ENCODE data around the gene PRIM2. TPM values are rescaled to one million over a fixed set of nuclear protein-coding genes. Genes with fewer than 3 reads are reported as not detected.
"Not testable (repeated sequence)": the region's sequence is repeated elsewhere in the genome, so short reads cannot be mapped to it uniquely, and the experiment has no call there.

Gene PRIM2
- polyA plus RNA-seq, 1 donor (not counting 4 experiments of a cell fraction or from before 2014, with no cell fraction given), result 12.8 TPM

- FAIRE-seq; H3K27me3 ChIP-seq (ENCODE audit: control insufficient read depth, extremely low read depth, insufficient read depth, low read length); H3K9ac ChIP-seq (ENCODE audit: control insufficient read depth, extremely low read depth, insufficient read depth, low read length); H3K9me1 ChIP-seq (ENCODE audit: control insufficient read depth, extremely low read depth, insufficient read depth, low read length); H2AFZ ChIP-seq (ENCODE audit: control insufficient read depth, low read length); H3K9me3 ChIP-seq (ENCODE audit: control insufficient read depth, low read depth, low read length); H3K79me2 ChIP-seq (ENCODE audit: control insufficient read depth, insufficient read depth, low read length); DNase-seq (ENCODE audit: low read depth, low spot score); H3K27ac ChIP-seq (ENCODE audit: control insufficient read depth, insufficient read depth, low read length); H3K36me3 ChIP-seq (ENCODE audit: control insufficient read depth in 2 of 2, extremely low read depth in 1 of 2, insufficient read depth in 2 of 2, low read length in 2 of 2); H3K4me1 ChIP-seq (ENCODE audit: control insufficient read depth, extremely low read depth, insufficient read depth, low read length); H3K4me2 ChIP-seq (ENCODE audit: control insufficient read depth, extremely low read depth, insufficient read depth, low read depth, low read length); H4K20me1 ChIP-seq (ENCODE audit: control insufficient read depth, extremely low read depth, insufficient read depth, low read length); H3K4me3 ChIP-seq (ENCODE audit: control insufficient read depth in 2 of 3, extremely low read depth in 1 of 3, insufficient read depth in 2 of 3, low read depth in 1 of 3, low read length in 3 of 3); dilution Hi-C loops (cut with MboI; ENCODE audit: extremely low pct_ligation_motif_present, low sequenced_read_pairs): not testable (repeated sequence)
These were observed 262.1 kb downstream of the PRIM2 start for GRCh38 chr6:57579489-57579888.

DNA sequence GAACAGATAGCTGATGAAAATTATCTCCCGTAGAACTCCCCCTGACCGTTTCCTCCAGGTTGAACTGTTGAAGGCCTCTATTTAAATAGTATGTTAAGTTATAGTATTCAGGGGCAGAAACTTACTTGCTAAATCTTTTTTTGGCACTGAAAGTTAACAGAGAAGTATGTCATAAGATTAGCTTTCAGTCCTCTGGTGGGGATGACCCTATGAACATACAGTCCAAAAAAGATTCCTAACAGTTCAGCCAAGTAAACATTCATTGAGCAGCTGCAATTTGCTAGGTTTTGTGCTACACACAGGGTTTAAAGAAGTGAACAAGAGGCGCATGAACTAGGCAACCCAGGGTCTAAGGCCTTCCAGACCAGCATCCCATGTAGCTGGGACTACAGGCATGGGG lies 264.2 kb downstream of the PRIM2 start:
- H3K36me3 ChIP-seq (ENCODE audit: control insufficient read depth in 2 of 2, extremely low read depth in 1 of 2, insufficient read depth in 2 of 2, low read length in 2 of 2), result not testable (repeated sequence)

GRCh38 chr6:57601105-57601504 lies 283.7 kb downstream of the PRIM2 start:
- DNase-seq (ENCODE audit: low read depth, low spot score); H3K4me2 ChIP-seq (ENCODE audit: control insufficient read depth, extremely low read depth, insufficient read depth, low read depth, low read length); H3K9ac ChIP-seq (ENCODE audit: control insufficient read depth, extremely low read depth, insufficient read depth, low read length); H3K27me3 ChIP-seq (ENCODE audit: control insufficient read depth, extremely low read depth, insufficient read depth, low read length); H3K9me3 ChIP-seq (ENCODE audit: control insufficient read depth, low read depth, low read length); H3K79me2 ChIP-seq (ENCODE audit: control insufficient read depth, insufficient read depth, low read length); FAIRE-seq; H4K20me1 ChIP-seq (ENCODE audit: control insufficient read depth, extremely low read depth, insufficient read depth, low read length); H3K9me1 ChIP-seq (ENCODE audit: control insufficient read depth, extremely low read depth, insufficient read depth, low read length); H3K4me1 ChIP-seq (ENCODE audit: control insufficient read depth, extremely low read depth, insufficient read depth, low read length); H3K4me3 ChIP-seq (ENCODE audit: control insufficient read depth in 2 of 3, extremely low read depth in 1 of 3, insufficient read depth in 2 of 3, low read depth in 1 of 3, low read length in 3 of 3); H2AFZ ChIP-seq (ENCODE audit: control insufficient read depth, low read length); dilution Hi-C loops (cut with MboI; ENCODE audit: extremely low pct_ligation_motif_present, low sequenced_read_pairs); H3K27ac ChIP-seq (ENCODE audit: control insufficient read depth, insufficient read depth, low read length); H3K36me3 ChIP-seq (ENCODE audit: control insufficient read depth in 2 of 2, extremely low read depth in 1 of 2, insufficient read depth in 2 of 2, low read length in 2 of 2): not testable (repeated sequence)

More for the DNA sequence above, 264.2 kb downstream of the PRIM2 start:
- H3K79me2 ChIP-seq (ENCODE audit: control insufficient read depth, insufficient read depth, low read length); DNase-seq (ENCODE audit: low read depth, low spot score); H4K20me1 ChIP-seq (ENCODE audit: control insufficient read depth, extremely low read depth, insufficient read depth, low read length); H3K9ac ChIP-seq (ENCODE audit: control insufficient read depth, extremely low read depth, insufficient read depth, low read length); H3K27me3 ChIP-seq (ENCODE audit: control insufficient read depth, extremely low read depth, insufficient read depth, low read length); H3K27ac ChIP-seq (ENCODE audit: control insufficient read depth, insufficient read depth, low read length); FAIRE-seq; H2AFZ ChIP-seq (ENCODE audit: control insufficient read depth, low read length); H3K4me2 ChIP-seq (ENCODE audit: control insufficient read depth, extremely low read depth, insufficient read depth, low read depth, low read length); H3K9me1 ChIP-seq (ENCODE audit: control insufficient read depth, extremely low read depth, insufficient read depth, low read length); H3K4me1 ChIP-seq (ENCODE audit: control insufficient read depth, extremely low read depth, insufficient read depth, low read length); dilution Hi-C loops (cut with MboI; ENCODE audit: extremely low pct_ligation_motif_present, low sequenced_read_pairs); H3K9me3 ChIP-seq (ENCODE audit: control insufficient read depth, low read depth, low read length); H3K4me3 ChIP-seq (ENCODE audit: control insufficient read depth in 2 of 3, extremely low read depth in 1 of 3, insufficient read depth in 2 of 3, low read depth in 1 of 3, low read length in 3 of 3): not testable (repeated sequence)

- H3K4me2 ChIP-seq (ENCODE audit: control insufficient read depth, extremely low read depth, insufficient read depth, low read depth, low read length); H3K9me3 ChIP-seq (ENCODE audit: control insufficient read depth, low read depth, low read length); H3K27me3 ChIP-seq (ENCODE audit: control insufficient read depth, extremely low read depth, insufficient read depth, low read length); H3K9ac ChIP-seq (ENCODE audit: control insufficient read depth, extremely low read depth, insufficient read depth, low read length); DNase-seq (ENCODE audit: low read depth, low spot score); FAIRE-seq; H3K36me3 ChIP-seq (ENCODE audit: control insufficient read depth in 2 of 2, extremely low read depth in 1 of 2, insufficient read depth in 2 of 2, low read length in 2 of 2); H2AFZ ChIP-seq (ENCODE audit: control insufficient read depth, low read length); H3K4me3 ChIP-seq (ENCODE audit: control insufficient read depth in 2 of 3, extremely low read depth in 1 of 3, insufficient read depth in 2 of 3, low read depth in 1 of 3, low read length in 3 of 3); H3K4me1 ChIP-seq (ENCODE audit: control insufficient read depth, extremely low read depth, insufficient read depth, low read length); H3K79me2 ChIP-seq (ENCODE audit: control insufficient read depth, insufficient read depth, low read length); H4K20me1 ChIP-seq (ENCODE audit: control insufficient read depth, extremely low read depth, insufficient read depth, low read length); dilution Hi-C loops (cut with MboI; ENCODE audit: extremely low pct_ligation_motif_present, low sequenced_read_pairs); H3K9me1 ChIP-seq (ENCODE audit: control insufficient read depth, extremely low read depth, insufficient read depth, low read length); H3K27ac ChIP-seq (ENCODE audit: control insufficient read depth, insufficient read depth, low read length): not testable (repeated sequence)
These were observed 287.9 kb downstream of the PRIM2 start for GRCh38 chr6:57605303-57605702.

- H3K4me3 ChIP-seq (ENCODE audit: control insufficient read depth in 2 of 3, extremely low read depth in 1 of 3, insufficient read depth in 2 of 3, low read depth in 1 of 3, low read length in 3 of 3); H3K9me1 ChIP-seq (ENCODE audit: control insufficient read depth, extremely low read depth, insufficient read depth, low read length); H3K27ac ChIP-seq (ENCODE audit: control insufficient read depth, insufficient read depth, low read length); H3K4me1 ChIP-seq (ENCODE audit: control insufficient read depth, extremely low read depth, insufficient read depth, low read length); dilution Hi-C loops (cut with MboI; ENCODE audit: extremely low pct_ligation_motif_present, low sequenced_read_pairs); H2AFZ ChIP-seq (ENCODE audit: control insufficient read depth, low read length); H4K20me1 ChIP-seq (ENCODE audit: control insufficient read depth, extremely low read depth, insufficient read depth, low read length); H3K27me3 ChIP-seq (ENCODE audit: control insufficient read depth, extremely low read depth, insufficient read depth, low read length); H3K79me2 ChIP-seq (ENCODE audit: control insufficient read depth, insufficient read depth, low read length); FAIRE-seq; H3K36me3 ChIP-seq (ENCODE audit: control insufficient read depth in 2 of 2, extremely low read depth in 1 of 2, insufficient read depth in 2 of 2, low read length in 2 of 2); H3K4me2 ChIP-seq (ENCODE audit: control insufficient read depth, extremely low read depth, insufficient read depth, low read depth, low read length); DNase-seq (ENCODE audit: low read depth, low spot score); H3K9ac ChIP-seq (ENCODE audit: control insufficient read depth, extremely low read depth, insufficient read depth, low read length); H3K9me3 ChIP-seq (ENCODE audit: control insufficient read depth, low read depth, low read length): not testable (repeated sequence)
These were observed 288.9 kb downstream of the PRIM2 start for GRCh38 chr6:57606331-57606730.

Data from keratinocyte (primary cell).